ENCODE results near the gene UTP3.
A peak's percentile ranks its signal among the peaks of the same experiment; 100 is the strongest.
"Not testable (repeated sequence)": the region's sequence is repeated elsewhere in the genome, so short reads cannot be mapped to it uniquely, and the experiment has no call there.

The UTP3 gene

DNA sequence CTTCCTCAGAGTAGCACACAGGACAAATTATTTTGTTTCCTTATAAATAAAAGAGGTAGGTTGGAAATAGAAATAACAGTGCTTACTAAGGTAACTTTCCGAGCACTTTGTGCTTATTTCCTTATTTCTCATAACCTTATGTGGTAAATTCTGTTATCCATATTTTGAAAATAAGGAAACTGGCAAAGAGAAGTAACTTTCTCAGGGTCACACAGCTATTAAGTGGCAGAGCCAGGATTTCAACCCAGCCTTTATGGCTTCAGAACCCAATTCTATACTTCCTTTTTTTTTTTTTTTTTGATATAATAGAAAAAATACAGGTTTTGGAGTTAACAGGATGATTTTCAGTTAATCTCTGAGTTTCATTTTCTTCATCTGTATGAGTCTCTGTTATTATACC is 3.3 kb downstream of the UTP3 start:
- no peak for ATAC-seq (ENCODE audit: insufficient read depth, low read depth)
- TF ChIP-seq EZH2 (IDR thresholded peaks at IDR 0.05; ENCODE audit: borderline replicate concordance, low read depth, low read length, severe bottlenecking) = no peak
- no peak for TF ChIP-seq CTCF (IDR thresholded peaks at IDR 0.05; ENCODE audit: borderline replicate concordance, extremely low read depth, low read length, poor library complexity, severe bottlenecking)
- Histone ChIP-seq H2AFZ (ENCODE audit: low read depth, low read length) (no peak overlapping the region), H3K4me3 (ENCODE audit: low read depth in 1 of 2, low read length in 2 of 2) (peak overlapping the region in 1 of 2 experiments; percentile 71; a peak in 1 of 4 replicates), H3K27me3 (ENCODE audit: insufficient read depth, low read length, poor library complexity) (no peaks in the 10 kb centered on the region), H3K9me3 (ENCODE audit: insufficient read depth, low read length, severe bottlenecking) (no peaks in the 10 kb centered on the region), H3K4me2 (ENCODE audit: insufficient read depth, low read length) (peak overlapping the region; percentile 90), H3K79me2 (ENCODE audit: insufficient read depth, low read length) (peaks cover 83% of the 10 kb centered on the region), H3K4me1 (ENCODE audit: insufficient read depth, low read length) (peaks cover 53% of the 10 kb centered on the region), H3K9ac (ENCODE audit: low read depth, low read length) (peak overlapping the region; percentile 95), H3K36me3 (ENCODE audit: insufficient read depth, low read length) (peaks cover 55% of the 10 kb centered on the region), H3K27ac (ENCODE audit: low read length) (no peak overlapping the region), H4K20me1 (ENCODE audit: insufficient read depth, low read length) (peaks cover 32% of the 10 kb centered on the region)
- DNase-seq = no peak

DNA sequence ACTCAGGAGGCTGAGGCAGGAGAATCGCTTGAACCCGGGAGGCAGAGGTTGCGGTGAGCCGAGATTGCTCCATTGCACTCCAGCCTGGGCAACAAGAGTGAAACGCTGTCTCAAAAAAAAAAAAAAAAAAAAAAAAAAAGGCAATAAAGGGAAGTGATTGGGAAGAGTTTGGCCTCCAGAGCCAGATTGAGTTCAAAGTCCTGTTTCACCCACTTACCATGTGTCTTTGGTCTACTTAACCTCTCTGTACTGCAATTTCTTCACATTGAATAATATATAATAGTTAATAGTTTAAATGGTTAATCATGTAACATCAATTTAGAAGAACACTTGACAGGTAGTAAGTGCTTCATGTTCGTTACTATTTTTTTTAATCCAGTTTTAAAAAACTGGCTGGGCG is 6.3 kb downstream of the UTP3 start:
- not testable (repeated sequence) for DNase-seq; H2AFZ ChIP-seq (ENCODE audit: low read depth, low read length); H3K27ac ChIP-seq (ENCODE audit: low read length); ATAC-seq (ENCODE audit: insufficient read depth, low read depth); H3K9ac ChIP-seq (ENCODE audit: low read depth, low read length); H3K27me3 ChIP-seq (ENCODE audit: insufficient read depth, low read length, poor library complexity); H3K9me3 ChIP-seq (ENCODE audit: insufficient read depth, low read length, severe bottlenecking); H3K4me2 ChIP-seq (ENCODE audit: insufficient read depth, low read length); H3K4me3 ChIP-seq (ENCODE audit: low read depth in 1 of 2, low read length in 2 of 2)
- H3K79me2 ChIP-seq (ENCODE audit: insufficient read depth, low read length) = peaks cover 54% of the 10 kb centered on the region
- H3K36me3 ChIP-seq (ENCODE audit: insufficient read depth, low read length) = peaks cover 43% of the 10 kb centered on the region
- peaks cover 21% of the 10 kb centered on the region; the same call in 1 of the 2 replicates for H4K20me1 ChIP-seq (ENCODE audit: insufficient read depth, low read length)
- H3K4me1 ChIP-seq (ENCODE audit: insufficient read depth, low read length) = peaks cover 34% of the 10 kb centered on the region

DNA sequence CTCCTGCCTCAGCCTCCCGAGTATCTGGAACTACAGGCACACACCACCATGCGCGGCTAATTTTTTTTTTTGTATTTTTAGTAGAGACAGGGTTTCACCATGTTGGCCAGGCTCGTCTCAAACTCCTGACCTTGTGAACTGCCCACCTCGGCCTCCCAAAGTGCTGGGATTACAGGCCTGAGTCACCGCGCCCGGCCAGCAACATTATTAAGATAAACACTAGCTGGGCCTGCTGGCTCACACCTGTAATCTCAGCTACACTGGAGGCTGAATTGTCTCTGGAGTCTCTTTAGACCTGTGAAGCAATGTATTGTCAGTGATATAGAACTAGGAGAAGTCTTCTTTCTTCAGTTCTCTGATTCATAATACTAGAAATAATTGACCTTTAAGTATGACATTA is 10.1 kb downstream of the UTP3 start:
- H3K9ac ChIP-seq (ENCODE audit: low read depth, low read length); H2AFZ ChIP-seq (ENCODE audit: low read depth, low read length); H3K27me3 ChIP-seq (ENCODE audit: insufficient read depth, low read length, poor library complexity); H3K36me3 ChIP-seq (ENCODE audit: insufficient read depth, low read length); H4K20me1 ChIP-seq (ENCODE audit: insufficient read depth, low read length); H3K9me3 ChIP-seq (ENCODE audit: insufficient read depth, low read length, severe bottlenecking); H3K4me2 ChIP-seq (ENCODE audit: insufficient read depth, low read length); DNase-seq; H3K4me3 ChIP-seq (ENCODE audit: low read depth in 1 of 2, low read length in 2 of 2); ATAC-seq (ENCODE audit: insufficient read depth, low read depth); H3K27ac ChIP-seq (ENCODE audit: low read length): not testable (repeated sequence)
- Histone ChIP-seq H3K79me2 (ENCODE audit: insufficient read depth, low read length) (peaks cover 26% of the 10 kb centered on the region), H3K4me1 (ENCODE audit: insufficient read depth, low read length) (peaks cover 12% of the 10 kb centered on the region)

DNA sequence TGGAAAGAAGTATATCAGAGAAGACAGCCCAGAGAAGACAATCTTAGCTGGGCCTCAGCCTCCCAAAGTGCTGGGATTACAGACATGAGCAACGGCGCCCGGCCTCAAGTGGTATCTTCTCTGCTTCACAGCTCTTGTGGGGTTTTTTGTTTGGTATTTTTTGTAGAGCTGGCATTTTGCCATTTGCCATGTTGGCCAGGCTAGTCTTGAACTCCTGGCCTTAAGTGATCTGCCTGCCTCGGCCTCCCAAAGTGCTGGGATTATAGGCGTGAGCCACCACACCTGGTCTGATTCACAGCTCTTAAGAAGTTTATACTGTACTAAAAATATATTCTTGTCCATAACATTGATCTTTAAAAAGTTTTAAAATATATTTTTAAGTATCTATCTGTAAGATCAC is 12.4 kb downstream of the UTP3 start:
- peaks cover 5% of the 10 kb centered on the region; the same call in 1 of the 2 replicates for H3K36me3 ChIP-seq (ENCODE audit: insufficient read depth, low read length)
- H3K27ac ChIP-seq (ENCODE audit: low read length) = no peak overlapping the region
- H3K4me3 ChIP-seq (ENCODE audit: low read depth in 1 of 2, low read length in 2 of 2) = no peak overlapping the region
- H3K27me3 ChIP-seq (ENCODE audit: insufficient read depth, low read length, poor library complexity) = no peaks in the 10 kb centered on the region
- no peaks in the 10 kb centered on the region for H4K20me1 ChIP-seq (ENCODE audit: insufficient read depth, low read length)
- no peak overlapping the region for H3K9ac ChIP-seq (ENCODE audit: low read depth, low read length)
- H3K9me3 ChIP-seq (ENCODE audit: insufficient read depth, low read length, severe bottlenecking) = no peaks in the 10 kb centered on the region
- no peak overlapping the region for H2AFZ ChIP-seq (ENCODE audit: low read depth, low read length)
- ATAC-seq (ENCODE audit: insufficient read depth, low read depth) (no peak), DNase-seq (no peak)
- peaks cover 32% of the 10 kb centered on the region for H3K79me2 ChIP-seq (ENCODE audit: insufficient read depth, low read length)
- H3K4me1 ChIP-seq (ENCODE audit: insufficient read depth, low read length) = peaks cover 17% of the 10 kb centered on the region
- TF ChIP-seq CTCF (IDR thresholded peaks at IDR 0.05; ENCODE audit: borderline replicate concordance, extremely low read depth, low read length, poor library complexity, severe bottlenecking) = no peak
- no peak for TF ChIP-seq EZH2 (IDR thresholded peaks at IDR 0.05; ENCODE audit: borderline replicate concordance, low read depth, low read length, severe bottlenecking)
- no peak overlapping the region for H3K4me2 ChIP-seq (ENCODE audit: insufficient read depth, low read length)
